HEK293T (cell line): Measurements from ENCODE around the gene ZSCAN25.

Source experiments
- CTCF ChIA-PET: fragments of 350-600 bp; formaldehyde crosslinking; extraction: SDS; loops from one replicate; lab custom pipeline; 2021; ENCODE audit warnings: antibody characterized with exemption, inconsistent platforms; lab: Yijun Ruan, JAX
- POLR2A ChIA-PET: fragments of 350-600 bp; formaldehyde crosslinking; extraction: SDS; loops from one replicate; lab custom pipeline; 2020; ENCODE audit warnings: antibody characterized with exemption, inconsistent platforms; lab: Yijun Ruan, JAX
- DNase-seq: peaks from one replicate; pipeline ENCODE4 v3.0.0; 2012; ENCODE audit warnings: mixed read lengths; ENCODE audit errors: extremely low spot score
- ARNT ChIP-seq: fragments of 450-650 bp; IDR thresholded peaks from 2 replicates; pipeline ENCODE4 v1.6.1; 2017; ENCODE audit warnings: mild to moderate bottlenecking
- BHLHE40 ChIP-seq: fragments of 450-650 bp; IDR thresholded peaks from 2 replicates; pipeline ENCODE4 v1.6.1; 2016; ENCODE audit warnings: mild to moderate bottlenecking, moderate library complexity, borderline replicate concordance
- CTBP1 ChIP-seq: fragments of 450-650 bp; IDR thresholded peaks from 2 replicates; pipeline ENCODE4 v1.6.1; 2016; ENCODE audit warnings: borderline replicate concordance
- ELF4 ChIP-seq: fragments of 450-650 bp; IDR thresholded peaks from 2 replicates; pipeline ENCODE4 v1.6.1; 2017; ENCODE audit warnings: antibody characterized with exemption
- FOXA1 ChIP-seq: fragments of 450-650 bp; IDR thresholded peaks from 2 replicates; pipeline ENCODE4 v1.6.1; 2016; ENCODE audit warnings: mild to moderate bottlenecking
- FOXK2 ChIP-seq: fragments of 450-650 bp; IDR thresholded peaks from 2 replicates; pipeline ENCODE4 v1.6.1; 2016; ENCODE audit warnings: mild to moderate bottlenecking
- FOXM1 ChIP-seq: fragments of 450-650 bp; IDR thresholded peaks from 2 replicates; pipeline ENCODE4 v1.6.1; 2017; ENCODE audit warnings: mild to moderate bottlenecking, borderline replicate concordance
- HDGF ChIP-seq: fragments of 450-650 bp; IDR thresholded peaks from 2 replicates; pipeline ENCODE4 v1.6.1; 2017; ENCODE audit warnings: antibody characterized with exemption, borderline replicate concordance
- L3MBTL2 ChIP-seq: fragments of 450-650 bp; conservative IDR thresholded peaks from 2 replicates; pipeline ENCODE4 v1.6.1; 2016; ENCODE audit warnings: mild to moderate bottlenecking
- LEF1 ChIP-seq: fragments of 450-650 bp; IDR thresholded peaks from 2 replicates; pipeline ENCODE4 v1.6.1; 2017; ENCODE audit warnings: mild to moderate bottlenecking, borderline replicate concordance
- NFRKB ChIP-seq: fragments of 450-650 bp; IDR thresholded peaks from 2 replicates; pipeline ENCODE4 v1.6.1; 2016; ENCODE audit warnings: mild to moderate bottlenecking, moderate library complexity
- PKNOX1 ChIP-seq: fragments of 450-650 bp; IDR thresholded peaks from 2 replicates; pipeline ENCODE4 v1.6.1; 2016
- SP1 ChIP-seq: fragments of 450-650 bp; IDR thresholded peaks from 2 replicates; pipeline ENCODE4 v1.6.1; 2017
- SUZ12 ChIP-seq: fragments of 450-650 bp; IDR thresholded peaks from 2 replicates; pipeline ENCODE4 v1.6.1; 2016; ENCODE audit warnings: mild to moderate bottlenecking
- TARDBP ChIP-seq: fragments of 450-650 bp; IDR thresholded peaks from 2 replicates; pipeline ENCODE4 v1.6.1; 2016
- ZNF384 ChIP-seq: fragments of 450-650 bp; IDR thresholded peaks from 2 replicates; pipeline ENCODE4 v1.6.1; 2016

Gene ZSCAN25

DNA sequence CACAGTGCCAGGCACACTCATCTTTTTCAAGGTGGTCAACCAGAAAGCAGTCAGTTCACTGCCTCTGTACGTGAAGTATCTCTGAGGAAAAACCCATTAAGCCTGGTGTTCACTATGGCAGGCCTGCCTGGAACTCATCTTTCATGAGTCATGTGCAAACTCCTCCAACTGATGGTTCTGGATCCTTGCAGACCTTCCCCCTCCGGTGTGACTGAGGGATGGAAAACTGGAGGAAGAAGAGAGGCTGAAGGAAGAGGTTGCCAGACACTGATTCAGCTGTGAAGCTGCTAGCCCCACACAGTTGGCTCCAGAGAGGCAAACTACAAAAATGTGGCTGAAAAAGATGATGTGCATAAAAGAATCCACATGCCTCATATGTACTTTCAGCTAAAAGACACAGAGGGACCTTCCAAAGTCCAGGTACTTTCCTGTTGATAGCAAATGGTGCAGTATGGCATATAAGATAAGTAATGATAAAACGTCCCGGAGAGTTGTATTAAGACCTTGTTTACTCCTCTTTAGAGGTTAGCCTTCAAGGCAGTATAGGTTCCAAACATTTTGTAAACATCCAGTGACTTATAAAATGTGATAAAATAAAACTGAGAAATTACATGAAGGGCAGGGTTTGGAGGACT is 60.4 kb downstream of the ZSCAN25 start:
- TF ChIP-seq SP1, result no peak
- TF ChIP-seq PKNOX1, result no peak
- TF ChIP-seq BHLHE40, result no peak
- TF ChIP-seq L3MBTL2, result no peak
- TF ChIP-seq NFRKB, result no peak
- no peak for TF ChIP-seq FOXM1
- no peak for TF ChIP-seq ELF4
- no peak for TF ChIP-seq TARDBP
- TF ChIP-seq SUZ12, result no peak
- no peak for TF ChIP-seq FOXK2
- TF ChIP-seq ZNF384, result no peak
- TF ChIP-seq FOXA1, result no peak
- no peak for TF ChIP-seq ARNT
- no peak for TF ChIP-seq LEF1
- TF ChIP-seq CTBP1, result no peak
- no peak for TF ChIP-seq HDGF
- CTCF ChIA-PET, result no interaction called here
- POLR2A ChIA-PET, result no interaction called here
- no peak for DNase-seq

DNA sequence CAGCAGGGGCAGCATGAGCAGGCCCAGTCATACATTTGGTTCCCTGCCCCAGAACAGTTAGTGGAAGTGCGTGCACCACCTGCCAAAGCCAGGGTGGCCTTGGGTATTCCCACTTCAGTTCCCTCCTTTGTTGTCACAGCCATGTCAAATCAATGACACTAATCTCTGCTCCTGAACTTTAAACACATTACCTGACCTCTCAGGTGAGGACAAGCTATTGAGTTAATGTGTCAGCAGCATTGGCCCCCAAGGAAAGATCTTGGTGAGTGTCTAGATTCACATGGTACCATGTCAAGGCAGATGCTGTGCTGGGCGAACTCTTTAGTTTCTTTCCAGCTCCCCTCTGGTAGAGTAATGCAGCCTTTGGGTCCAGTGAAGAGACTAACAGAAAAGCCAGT is 60.9 kb downstream of the ZSCAN25 start:
- ChIA-PET POLR2A (no interaction called here), CTCF (no interaction called here)
- TF ChIP-seq HDGF (no peak), PKNOX1 (no peak), CTBP1 (no peak), SUZ12 (no peak), FOXK2 (no peak)
- DNase-seq, result no peak

- TF ChIP-seq FOXA1 (no peak), ARNT (no peak), LEF1 (no peak), FOXM1 (no peak)
- CTCF ChIA-PET, result no interaction called here
- no peak for DNase-seq
- POLR2A ChIA-PET, result no interaction called here
These were observed 62.3 kb downstream of the ZSCAN25 start for GRCh38 chr7:99679032-99679399.

DNA sequence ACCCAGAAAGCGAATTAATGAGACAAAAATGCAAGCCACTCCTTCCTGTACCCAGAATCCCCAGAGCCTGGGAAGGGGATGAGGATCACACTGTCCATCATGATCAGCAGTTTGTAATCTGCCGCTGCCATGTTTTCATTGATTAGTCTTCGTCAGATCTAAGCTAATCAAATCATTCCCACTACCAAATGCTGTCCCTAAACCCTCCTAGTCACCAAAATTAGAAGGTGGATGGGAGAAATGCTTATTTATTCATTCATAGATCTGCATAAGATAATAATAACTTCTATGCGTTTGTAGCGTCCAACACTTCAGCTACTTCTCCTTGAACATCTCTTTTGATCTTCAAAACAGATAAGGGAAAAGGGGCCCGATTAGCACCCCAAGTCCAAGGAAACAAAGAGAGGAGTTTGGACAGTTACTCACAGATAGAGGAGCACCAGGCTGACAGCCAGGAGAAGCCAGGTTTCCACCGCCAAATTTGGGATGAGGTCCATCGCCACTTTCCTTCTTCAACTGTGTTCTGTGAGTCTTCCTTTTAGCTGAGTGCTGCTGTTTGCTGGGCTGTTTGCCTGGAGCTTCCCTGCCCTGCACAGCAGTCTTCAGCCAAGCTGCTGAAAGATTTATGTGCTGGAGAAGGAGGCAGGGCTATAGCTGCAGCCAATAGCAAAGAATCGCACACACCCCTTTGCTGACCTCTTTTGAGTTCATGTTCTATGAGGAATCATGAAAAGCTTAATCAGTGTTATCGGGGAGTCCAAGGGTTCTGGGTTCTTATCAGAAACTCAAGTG is 62.9 kb downstream of the ZSCAN25 start, which contains the start of gene CYP3A5:
CYP3A5 (minus strand) TSS at position 597 of the 792 bp plus-strand sequence; CDS start at position 497, 100 bp downstream.
- TF ChIP-seq SP1, result no peak
- no peak for TF ChIP-seq ELF4
- TF ChIP-seq PKNOX1, result peak; percentile 73
- TF ChIP-seq TARDBP, result no peak
- no peak for TF ChIP-seq FOXA1
- no peak for TF ChIP-seq ZNF384
- CTCF ChIA-PET, result no interaction called here
- DNase-seq, result peak; percentile 23
- POLR2A ChIA-PET, result interaction anchor here (0.6 kb wide), 1 partner anchor 208 kb away, joined by 4 read pairs; no protein-coding TSS in a partner anchor
